ENCODE results near the gene GTF3C2. TPM values are rescaled to one million over a fixed set of nuclear protein-coding genes. Genes with fewer than 3 reads are reported as not detected.
"Not testable (repeated sequence)": the region's sequence is repeated elsewhere in the genome, so short reads cannot be mapped to it uniquely, and the experiment has no call there.

GTF3C2 gene
- total RNA-seq, 3 donors from 2014 or later: 32.6 to 63.5 (median 55.7) TPM

DNA sequence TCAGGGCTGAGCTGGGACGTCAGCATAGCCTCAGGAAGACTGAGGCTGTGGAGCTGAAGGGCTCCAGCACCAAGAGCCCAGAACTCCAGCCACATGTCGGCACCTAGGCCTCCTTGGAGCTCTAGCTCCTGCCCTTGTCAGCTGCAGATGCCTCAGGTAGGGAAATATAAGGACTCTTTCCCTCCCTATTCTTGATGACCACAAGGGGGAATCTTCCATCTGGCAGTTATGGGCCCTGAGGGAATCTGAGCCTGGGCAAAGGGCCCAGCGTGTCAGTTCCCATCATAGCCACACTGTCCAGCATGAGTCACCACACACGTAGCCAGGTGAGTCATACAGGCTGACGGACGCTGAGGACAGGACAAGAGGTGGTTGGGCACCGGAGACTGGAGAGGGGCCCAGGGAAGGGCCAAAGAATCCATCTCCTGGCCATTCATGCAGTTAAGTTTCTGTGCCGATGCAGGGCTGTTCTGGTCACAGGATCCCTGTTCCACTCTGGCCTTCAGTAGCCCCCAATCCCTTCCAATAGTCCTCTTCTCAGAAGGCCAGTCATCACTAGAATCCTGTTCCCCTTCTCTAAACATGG, 35.5 kb downstream of the GTF3C2 start:
- TF ChIP-seq POLR2AphosphoS5 (IDR thresholded peaks at IDR 0.05) (peak; percentile 77 to 94 (median 86)), POLR2A (IDR thresholded peaks at IDR 0.05) (no peak)
- TF ChIP-seq, protein P1, sequence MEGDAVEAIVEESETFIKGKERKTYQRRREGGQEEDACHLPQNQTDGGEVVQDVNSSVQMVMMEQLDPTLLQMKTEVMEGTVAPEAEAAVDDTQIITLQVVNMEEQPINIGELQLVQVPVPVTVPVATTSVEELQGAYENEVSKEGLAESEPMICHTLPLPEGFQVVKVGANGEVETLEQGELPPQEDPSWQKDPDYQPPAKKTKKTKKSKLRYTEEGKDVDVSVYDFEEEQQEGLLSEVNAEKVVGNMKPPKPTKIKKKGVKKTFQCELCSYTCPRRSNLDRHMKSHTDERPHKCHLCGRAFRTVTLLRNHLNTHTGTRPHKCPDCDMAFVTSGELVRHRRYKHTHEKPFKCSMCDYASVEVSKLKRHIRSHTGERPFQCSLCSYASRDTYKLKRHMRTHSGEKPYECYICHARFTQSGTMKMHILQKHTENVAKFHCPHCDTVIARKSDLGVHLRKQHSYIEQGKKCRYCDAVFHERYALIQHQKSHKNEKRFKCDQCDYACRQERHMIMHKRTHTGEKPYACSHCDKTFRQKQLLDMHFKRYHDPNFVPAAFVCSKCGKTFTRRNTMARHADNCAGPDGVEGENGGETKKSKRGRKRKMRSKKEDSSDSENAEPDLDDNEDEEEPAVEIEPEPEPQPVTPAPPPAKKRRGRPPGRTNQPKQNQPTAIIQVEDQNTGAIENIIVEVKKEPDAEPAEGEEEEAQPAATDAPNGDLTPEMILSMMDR (IDR thresholded peaks at IDR 0.05): peak; percentile 54 to 83 (median 67)
- intact Hi-C loops (cut with DNase I; ENCODE audit: low total_unique reads): loop anchor here (5.0 kb wide), 1 partner anchor 776 kb away; no protein-coding TSS in a partner anchor
- Histone ChIP-seq H3K4me3 (peak overlapping the region in 1 of 3 donors; percentile 21), H3K36me3 (no peaks in the 10 kb centered on the region), H3K27ac (peak overlapping the region; percentile 99), H3K9me3 (no peaks in the 10 kb centered on the region), H3K4me1 (peaks cover 0 to 18% of the 10 kb centered on the region in 2 donors), H3K27me3 (no peaks in the 10 kb centered on the region)
- DNase-seq (ENCODE audit: low spot score in 2 of 2): peak; percentile 94

DNA sequence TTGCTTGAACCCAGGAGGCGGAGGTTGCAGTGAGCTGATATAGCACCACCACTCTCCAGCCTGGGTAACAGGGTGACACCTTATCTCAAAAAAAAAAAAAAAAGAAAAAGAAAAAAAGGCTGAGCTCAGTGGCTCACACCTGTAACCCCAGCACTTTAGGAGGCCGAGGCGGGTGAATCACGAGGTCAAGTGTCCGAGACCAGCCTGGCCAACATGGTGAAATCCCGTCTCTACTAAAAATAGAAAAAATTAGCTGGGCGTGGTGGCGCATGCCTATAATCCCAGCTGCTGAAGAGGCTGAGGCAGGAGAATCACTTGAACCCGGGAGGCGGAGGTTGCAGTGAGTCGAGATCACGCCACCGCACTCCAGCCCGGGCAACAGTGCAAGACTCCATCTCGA, 36.7 kb downstream of the GTF3C2 start:
- intact Hi-C loops (cut with DNase I; ENCODE audit: low total_unique reads): loop anchor here (5.0 kb wide), 1 partner anchor 777 kb away; no protein-coding TSS in a partner anchor
- H3K4me3 ChIP-seq; H3K27me3 ChIP-seq; H3K36me3 ChIP-seq; DNase-seq (ENCODE audit: low spot score in 2 of 2); H3K9me3 ChIP-seq: not testable (repeated sequence)
- Histone ChIP-seq H3K27ac (peak overlapping the region in 1 of 2 donors; percentile 99), H3K4me1 (peaks cover 0 to 18% of the 10 kb centered on the region in 2 donors)

DNA sequence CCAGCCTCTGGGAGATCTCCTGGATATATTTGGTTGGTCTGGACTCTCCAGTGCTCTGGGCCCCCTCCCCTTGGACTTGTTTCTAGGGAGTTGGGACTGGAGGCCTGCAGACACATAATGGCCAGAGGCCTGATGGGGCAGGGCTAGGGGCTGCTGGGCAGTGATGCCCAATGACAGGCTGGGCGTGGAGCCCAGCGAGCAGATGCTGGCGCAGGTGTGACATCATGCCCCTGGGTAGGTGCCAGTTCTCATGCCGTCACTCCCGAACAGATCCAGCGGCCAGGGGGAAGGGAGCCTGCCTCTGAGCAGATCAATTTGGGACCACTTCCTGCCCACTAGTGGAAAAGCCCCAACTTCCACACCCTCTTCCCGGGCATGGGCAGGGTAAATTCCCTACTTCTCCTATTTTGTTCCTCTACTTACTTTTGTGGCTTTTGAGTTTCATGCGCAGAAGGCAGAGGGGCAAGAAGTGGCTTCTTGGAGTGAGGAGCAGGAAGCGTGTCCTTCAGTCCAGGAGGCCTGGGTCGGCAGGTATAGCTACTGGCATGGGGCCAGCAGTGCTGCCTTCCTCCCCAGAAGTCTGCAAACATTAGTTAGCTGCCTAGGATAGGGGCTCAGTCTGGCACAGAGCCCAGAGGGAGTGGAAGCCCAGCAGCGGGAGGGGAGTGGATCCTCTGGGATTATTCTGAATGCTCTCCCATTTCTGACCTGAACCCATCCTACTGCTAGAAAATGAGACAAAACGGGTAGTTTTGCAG, 39.7 kb downstream of the GTF3C2 start:
- H3K4me3 ChIP-seq: no peak overlapping the region
- no peaks in the 10 kb centered on the region for H3K9me3 ChIP-seq
- intact Hi-C loops (cut with DNase I; ENCODE audit: low total_unique reads): no loop called here
- H3K27ac ChIP-seq: no peak overlapping the region
- DNase-seq (ENCODE audit: low spot score in 2 of 2): no peak
- peaks cover 0 to 6% of the 10 kb centered on the region in 2 donors for H3K4me1 ChIP-seq
- H3K27me3 ChIP-seq: no peaks in the 10 kb centered on the region
- H3K36me3 ChIP-seq: no peaks in the 10 kb centered on the region
- TF ChIP-seq POLR2AphosphoS5 (IDR thresholded peaks at IDR 0.05) (no peak), POLR2A (IDR thresholded peaks at IDR 0.05) (no peak)
- TF ChIP-seq, protein P1 (IDR thresholded peaks at IDR 0.05): no peak

DNA sequence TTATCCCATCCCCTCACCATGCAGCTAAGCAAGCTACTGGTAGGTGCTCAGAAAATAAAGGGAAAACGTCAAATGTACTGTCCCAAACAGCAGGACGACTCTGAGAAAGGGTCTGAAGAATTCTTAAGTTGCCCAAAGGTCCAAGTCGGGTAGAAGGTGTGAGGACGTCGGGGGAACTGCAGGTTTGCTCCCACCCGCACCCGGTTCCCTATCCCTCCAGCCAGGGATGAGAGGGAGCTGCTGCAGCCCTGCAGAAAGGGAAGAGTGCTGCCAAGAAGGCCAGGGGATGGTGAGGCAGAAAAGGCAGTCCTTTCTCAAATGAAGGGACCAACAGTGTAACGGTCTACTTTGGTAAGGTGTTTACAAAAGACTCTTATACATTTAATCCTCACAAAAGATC, 41.4 kb downstream of the GTF3C2 start:
- H3K4me3 ChIP-seq: no peak overlapping the region
- H3K27me3 ChIP-seq: no peaks in the 10 kb centered on the region
- H3K36me3 ChIP-seq: no peaks in the 10 kb centered on the region
- H3K4me1 ChIP-seq: no peaks in the 10 kb centered on the region
- DNase-seq (ENCODE audit: low spot score in 2 of 2): no peak
- no peak overlapping the region for H3K27ac ChIP-seq
- TF ChIP-seq POLR2AphosphoS5 (IDR thresholded peaks at IDR 0.05) (no peak), POLR2A (IDR thresholded peaks at IDR 0.05) (no peak)
- TF ChIP-seq, protein P1 (IDR thresholded peaks at IDR 0.05): no peak
- intact Hi-C loops (cut with DNase I; ENCODE audit: low total_unique reads): no loop called here
- no peaks in the 10 kb centered on the region for H3K9me3 ChIP-seq

DNA sequence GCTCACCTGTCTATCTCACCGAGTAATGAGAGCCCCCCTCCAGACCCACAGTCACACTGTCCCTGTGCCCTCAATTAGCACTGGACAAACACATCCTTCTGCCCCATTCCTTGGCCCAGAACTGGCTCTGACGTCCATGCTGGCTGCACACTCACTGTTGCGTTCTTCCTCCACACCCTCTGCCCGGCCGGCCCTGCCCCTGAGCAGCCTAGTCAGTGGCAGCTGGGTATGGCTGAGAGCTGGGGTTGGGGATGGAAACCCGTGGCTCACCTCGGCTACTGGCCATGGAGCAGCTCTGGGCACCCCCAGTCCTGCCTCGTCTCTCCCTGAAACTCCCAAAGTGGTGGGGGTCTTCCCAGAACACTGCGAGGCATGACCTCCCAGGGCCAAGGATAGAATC, 41.9 kb downstream of the GTF3C2 start:
- no peaks in the 10 kb centered on the region for H3K4me1 ChIP-seq
- no peaks in the 10 kb centered on the region for H3K9me3 ChIP-seq
- no peak for DNase-seq (ENCODE audit: low spot score in 2 of 2)
- no peaks in the 10 kb centered on the region for H3K27me3 ChIP-seq
- H3K36me3 ChIP-seq: no peaks in the 10 kb centered on the region
- TF ChIP-seq POLR2A (IDR thresholded peaks at IDR 0.05) (no peak), POLR2AphosphoS5 (IDR thresholded peaks at IDR 0.05) (no peak)
- TF ChIP-seq, protein P1 (IDR thresholded peaks at IDR 0.05): no peak
- H3K27ac ChIP-seq: no peak overlapping the region
- intact Hi-C loops (cut with DNase I; ENCODE audit: low total_unique reads): no loop called here
- no peak overlapping the region for H3K4me3 ChIP-seq

Data from breast epithelium (tissue), 4 donors.